ENCODE results near the gene CCDC169.
A peak's percentile ranks its signal among the peaks of the same experiment; 100 is the strongest.
"Not testable (repeated sequence)": the region's sequence is repeated elsewhere in the genome, so short reads cannot be mapped to it uniquely, and the experiment has no call there.

Gene CCDC169

DNA sequence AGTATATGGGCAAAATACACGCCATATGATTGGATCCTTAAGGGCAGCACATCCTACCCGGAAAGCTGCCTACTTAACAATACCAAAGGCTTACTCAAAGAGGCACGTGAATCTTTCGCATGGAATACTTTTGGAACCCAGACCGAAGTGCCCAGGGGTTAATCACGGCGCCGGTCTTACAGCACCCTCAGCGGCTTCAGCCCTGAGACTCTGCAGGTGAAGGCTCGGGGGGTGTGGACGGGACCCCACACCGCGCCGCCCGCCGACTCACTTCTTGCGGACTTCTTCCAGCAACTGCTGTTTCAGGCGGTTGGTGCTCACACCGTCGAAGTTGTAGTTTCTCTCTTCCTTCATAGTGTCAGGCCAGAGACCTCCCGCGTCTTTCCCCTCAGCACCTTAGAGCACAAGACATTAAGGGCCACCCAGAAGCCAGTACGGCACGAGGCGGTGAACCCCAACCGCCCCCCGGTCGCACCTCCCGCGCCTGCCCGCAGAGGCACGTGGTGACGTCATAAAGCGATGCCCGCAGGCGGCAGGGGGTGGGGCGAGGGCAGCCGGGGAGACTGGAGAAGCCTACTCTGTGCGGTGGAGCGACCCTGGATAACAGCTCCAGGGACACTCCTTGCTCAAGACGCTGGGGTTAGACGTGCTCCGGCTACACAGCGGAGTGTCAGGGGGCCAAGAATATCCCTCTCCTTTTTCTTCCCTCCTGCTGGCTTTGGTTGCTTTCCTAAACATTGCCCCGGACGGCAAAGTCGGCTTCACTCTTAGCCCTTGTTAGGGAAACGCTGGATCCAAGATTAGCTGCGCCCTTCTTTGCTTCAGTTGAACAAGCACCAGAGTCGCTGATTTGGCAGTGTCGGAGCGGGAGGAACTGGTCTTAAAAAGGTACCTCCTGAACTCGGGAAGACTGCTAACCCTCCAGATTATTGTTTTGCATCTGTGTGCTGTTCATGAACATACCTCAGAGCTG is at the start of gene CCDC169:
TSS of gene CCDC169 (minus strand) at position 449 of the 973 bp plus-strand sequence. CDS start at position 354, 95 bp downstream.
- peak; percentile 35 to 41 for DNase-seq (ENCODE audit: low read depth in 2 of 2)

DNA sequence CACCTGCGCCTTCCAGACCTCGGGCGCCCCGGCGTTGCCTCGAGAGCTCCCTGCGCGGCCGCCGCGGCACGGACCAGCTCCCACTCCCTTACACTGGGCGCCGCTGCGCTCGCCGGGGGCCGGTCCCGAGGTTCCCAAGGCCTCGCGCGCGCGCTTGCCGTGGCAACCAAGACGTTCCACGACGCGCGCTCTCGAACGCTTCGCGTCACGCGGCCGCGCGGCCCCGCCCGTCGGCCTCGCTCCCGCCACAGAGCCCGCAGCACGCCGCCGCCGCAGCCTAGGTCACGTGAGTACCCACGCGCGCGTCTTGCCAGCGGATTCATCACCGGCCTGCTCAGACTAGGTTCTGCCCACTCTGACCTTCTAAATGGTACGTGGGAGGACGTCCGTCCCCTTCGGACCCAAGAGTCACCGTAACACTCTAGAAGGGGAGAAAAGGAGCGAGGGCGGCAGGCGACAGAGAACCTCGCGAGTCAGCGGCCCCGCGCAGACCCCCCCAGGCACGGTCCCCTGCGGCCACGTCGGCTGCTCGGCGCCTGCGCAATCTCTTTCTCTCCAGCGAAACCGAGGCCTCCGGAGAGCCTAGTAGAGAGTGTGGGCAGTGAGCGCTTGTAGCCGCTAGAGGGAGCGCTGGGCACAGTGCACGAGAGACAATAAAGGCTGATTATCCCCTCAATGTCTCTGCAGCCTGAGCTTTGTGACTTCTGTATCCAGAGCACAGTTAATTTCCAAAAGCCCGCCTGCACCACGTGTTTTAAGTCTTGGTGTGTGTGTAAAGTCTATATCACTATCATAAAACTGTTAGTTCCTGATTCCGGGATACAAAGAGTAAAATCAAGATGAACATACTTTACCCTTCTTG is 48.8 kb upstream of the CCDC169 start, which contains the start of gene SPART:
TSS of gene SPART (minus strand) at position 173 of the 862 bp plus-strand sequence. CDS start 10,564 bp downstream, outside the sequence.
- DNase-seq (ENCODE audit: low read depth in 2 of 2) = peak; percentile 81 to 83

DNA sequence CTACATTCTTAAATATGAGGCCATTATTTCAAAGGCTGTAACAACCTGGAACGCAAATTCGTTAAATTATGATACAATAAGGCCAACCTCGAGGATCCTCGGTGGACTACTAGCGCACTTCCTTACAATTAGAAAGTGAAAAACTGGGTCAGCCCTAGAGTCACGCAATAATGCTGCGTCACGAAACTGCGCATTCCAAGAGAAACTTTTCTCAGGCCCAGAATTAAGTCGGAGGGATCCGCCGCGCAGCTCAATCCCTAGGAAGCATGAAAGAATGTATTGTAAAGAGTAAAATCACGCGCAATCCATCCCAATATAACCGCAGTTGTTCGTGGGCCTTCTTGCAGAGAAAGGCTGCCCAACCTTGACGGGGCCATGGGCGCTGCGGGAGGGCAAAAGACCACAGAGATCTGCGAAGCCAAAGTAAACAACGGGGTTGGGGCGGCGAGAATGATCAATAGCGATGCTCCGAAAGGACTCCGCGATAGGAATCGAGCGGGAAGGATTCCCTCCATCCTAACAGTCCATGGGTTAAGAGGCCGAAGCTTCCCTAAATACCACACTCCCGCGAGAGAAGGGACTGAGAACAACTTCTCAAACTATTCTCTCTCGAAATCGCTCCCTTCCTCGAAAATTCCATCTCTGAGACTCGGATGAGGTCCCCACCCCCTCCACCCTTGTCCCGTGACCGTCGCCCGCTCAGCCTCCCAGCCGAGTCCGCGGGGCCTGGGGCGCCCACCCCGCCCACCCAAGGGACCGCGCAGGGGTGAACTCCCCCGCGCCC is 48.0 kb upstream of the CCDC169 start:
- peak; percentile 7 to 23 for DNase-seq (ENCODE audit: low read depth in 2 of 2)

DNA sequence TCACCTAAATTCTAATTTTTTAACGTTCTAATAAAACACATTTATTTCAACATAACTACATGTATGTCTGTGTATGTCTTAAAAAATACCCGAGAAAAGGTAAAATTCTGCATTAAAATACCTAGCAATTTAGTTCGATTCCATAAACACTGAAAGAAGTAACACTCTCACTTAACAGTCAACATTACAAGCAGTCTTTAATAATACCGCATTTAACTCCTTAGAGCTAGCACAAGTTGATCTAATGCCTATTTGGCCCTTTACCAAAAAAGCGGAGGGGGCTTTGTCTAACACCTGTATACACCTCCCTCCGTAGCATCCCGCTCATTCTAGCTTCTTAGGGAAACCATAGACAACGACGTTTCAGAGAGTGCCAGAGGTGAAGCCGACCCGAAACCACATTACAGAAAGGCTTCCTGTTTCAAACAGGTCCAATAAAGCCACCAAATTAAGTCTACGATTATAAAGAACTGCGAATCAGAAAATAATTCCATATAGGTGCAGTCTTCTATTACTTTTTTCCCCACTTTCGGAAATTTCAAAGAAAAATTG is 47.3 kb upstream of the CCDC169 start:
- no peak for DNase-seq (ENCODE audit: low read depth in 2 of 2)

DNA sequence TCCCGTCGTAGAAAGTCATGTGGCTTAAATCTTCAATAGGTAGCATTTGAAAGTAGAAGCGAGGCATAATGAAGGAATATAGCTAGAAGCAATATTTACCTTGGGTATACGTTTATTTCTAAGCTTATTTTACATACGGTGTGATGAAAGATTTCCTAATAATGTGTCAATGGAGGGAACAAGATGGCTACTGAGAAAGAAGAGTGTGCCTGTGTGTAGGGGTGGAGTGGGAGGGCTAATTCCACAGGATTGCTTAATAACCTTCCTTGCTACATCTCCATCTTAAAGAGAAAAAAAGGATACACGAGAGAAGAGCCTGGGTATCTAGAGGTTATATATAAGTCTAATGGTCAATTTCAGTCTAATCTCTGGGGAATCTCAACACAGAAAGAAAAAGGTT is 46.6 kb upstream of the CCDC169 start:
- no peak for DNase-seq (ENCODE audit: low read depth in 2 of 2)

DNA sequence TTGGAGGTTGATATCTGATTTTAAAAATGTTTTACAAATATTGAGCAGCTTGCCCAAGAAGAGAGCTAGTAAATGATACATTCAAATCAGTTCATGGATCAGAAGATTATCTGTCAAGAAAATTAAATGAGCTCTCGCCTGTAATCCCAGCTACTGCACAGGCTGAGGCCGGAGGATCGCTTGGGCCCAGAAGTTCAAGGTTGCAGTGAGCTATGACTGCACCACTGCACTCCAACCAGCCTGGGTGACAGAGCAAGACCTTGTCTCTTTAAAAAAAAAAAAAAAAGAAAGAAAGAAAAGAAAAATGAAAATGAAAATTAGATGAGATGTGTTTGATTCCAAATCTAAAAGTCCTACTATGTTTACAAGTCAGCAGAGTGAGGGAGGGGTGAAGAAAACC is 46.2 kb upstream of the CCDC169 start:
- DNase-seq (ENCODE audit: low read depth in 2 of 2) = no peak

DNA sequence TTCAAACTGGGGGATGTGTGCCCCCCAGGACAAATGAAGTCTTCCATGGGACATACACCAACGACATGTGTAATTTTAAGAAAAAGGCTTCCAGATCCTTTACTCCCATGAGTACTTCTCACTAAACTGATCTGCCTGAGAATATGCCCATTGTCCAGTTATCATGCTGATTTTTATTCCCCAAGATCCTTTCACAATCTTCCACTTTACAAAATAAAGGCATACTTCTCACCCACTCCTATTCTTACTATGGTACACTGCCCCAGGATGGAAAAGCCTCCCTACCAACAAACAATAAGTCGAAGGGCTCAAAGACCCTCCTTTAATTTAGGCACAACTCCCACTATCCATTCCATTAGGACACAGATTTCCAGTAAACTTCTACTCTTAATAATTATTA is 45.1 kb upstream of the CCDC169 start:
- DNase-seq (ENCODE audit: low read depth in 2 of 2) = no peak

DNA sequence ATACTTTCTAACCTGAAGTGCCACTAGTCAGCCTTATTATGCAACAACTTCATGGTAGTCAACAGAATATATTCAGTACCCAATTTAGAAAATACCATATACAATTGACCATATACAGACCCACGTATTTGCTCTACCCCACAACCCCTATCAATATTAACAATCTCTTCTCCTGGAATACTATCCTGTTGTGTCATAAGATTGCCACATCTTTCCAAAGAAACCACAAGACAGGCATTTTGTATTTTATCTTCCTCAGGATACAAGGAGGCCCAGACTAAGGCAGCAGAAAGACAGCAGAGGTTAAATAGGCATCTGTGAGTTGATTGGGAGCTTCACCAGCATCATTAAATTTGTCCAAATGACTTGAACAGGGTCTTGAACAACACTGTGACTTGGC is 44.1 kb upstream of the CCDC169 start:
- no peak for DNase-seq (ENCODE audit: low read depth in 2 of 2)

DNA sequence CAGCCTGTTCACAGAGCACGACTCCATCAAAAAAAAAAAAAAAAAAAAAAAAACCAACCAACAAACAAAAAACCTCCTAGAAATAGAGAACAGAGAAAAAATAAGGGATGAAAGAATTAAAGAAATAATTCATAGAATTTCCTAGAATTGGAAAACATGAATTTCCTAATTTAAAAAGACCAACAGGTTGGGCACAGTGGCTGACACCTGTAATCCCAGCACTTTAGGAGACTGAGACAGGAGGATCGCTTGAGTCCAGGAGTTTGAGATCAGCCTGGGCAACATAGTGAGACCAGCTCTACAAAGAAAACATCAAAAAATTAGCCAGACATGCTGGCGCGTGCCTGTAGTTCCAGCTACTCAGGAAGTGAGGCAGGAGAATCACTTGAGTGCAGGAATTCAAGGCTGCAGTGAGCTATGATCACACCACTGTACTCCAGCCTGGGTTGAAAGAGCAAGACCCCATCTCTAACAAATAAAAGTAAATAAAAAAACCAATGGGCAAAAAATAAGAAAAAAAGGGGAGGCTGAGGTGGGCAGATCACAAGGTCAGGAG is 42.1 kb upstream of the CCDC169 start:
- DNase-seq (ENCODE audit: low read depth in 2 of 2) = no peak

DNA sequence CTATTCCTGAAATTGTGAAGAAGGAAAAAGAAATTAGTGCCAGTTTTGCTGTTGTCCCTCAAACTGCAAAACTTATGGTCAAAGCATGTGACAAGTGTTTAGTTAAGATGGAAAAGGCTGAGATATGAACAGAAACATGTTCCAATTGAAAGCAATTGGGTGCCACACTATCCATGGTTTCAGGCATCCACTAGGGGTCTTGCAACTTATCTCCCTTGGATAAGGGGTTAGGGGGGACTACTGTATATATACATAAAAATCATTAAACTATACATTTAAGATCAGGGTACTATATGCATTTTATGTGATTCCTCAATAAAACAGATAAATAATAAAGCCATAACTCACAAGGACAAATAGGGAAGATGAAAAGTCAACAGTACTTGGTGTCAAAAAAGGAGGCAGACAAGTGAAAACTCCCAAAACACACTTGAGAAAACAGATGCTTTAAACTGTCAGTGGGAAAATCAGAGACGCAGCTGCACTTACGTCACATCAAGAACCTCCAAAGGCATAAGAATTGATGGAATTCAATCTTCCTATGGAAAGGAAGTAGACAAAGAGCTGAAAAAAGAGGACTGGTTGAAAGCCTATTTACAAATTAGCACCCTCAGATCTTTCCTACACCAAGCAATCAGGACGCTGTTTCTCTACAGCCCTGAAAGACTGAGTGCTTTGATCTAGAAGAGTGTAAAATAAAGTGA is 40.5 kb upstream of the CCDC169 start:
- no peak for DNase-seq (ENCODE audit: low read depth in 2 of 2)

DNA sequence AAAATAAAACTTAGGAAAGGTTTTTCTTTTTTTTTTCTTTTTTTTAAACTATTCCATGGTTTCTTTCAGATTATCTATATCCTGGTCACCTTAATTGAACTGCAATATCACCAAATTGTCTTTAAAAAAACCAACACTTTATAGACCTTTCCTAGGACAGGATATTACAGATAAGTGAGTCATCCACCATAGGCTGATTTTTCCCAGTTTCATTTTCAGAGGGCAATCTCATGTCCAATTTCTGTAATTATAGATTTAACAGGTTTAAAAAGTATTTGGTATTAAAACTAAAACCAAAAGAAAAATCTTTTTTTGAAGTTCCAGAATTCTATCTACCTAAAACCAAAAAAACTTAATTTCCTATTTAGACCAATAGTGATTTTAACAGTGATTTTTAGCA is 35.4 kb upstream of the CCDC169 start:
- DNase-seq (ENCODE audit: low read depth in 2 of 2) = no peak

DNA sequence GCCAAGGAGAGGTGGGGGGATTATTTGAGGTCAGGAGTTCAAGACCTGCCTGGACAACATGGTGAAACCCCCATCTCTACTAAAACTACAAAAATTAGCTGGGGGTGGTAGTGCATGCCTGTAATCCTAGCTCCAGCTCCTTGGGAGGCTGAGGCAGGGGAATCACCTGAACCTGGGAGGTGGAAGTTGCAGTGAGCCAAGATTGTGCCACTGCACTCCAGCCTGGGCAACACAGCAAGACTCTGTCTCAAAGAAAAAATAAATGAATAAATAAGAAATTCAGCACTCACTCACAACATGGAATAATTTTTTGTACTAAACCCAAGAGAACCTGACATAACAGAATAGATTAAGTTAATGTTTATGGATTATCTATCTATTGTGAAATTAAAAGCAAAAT is 34.6 kb upstream of the CCDC169 start:
- not testable (repeated sequence) for DNase-seq (ENCODE audit: low read depth in 2 of 2)

DNA sequence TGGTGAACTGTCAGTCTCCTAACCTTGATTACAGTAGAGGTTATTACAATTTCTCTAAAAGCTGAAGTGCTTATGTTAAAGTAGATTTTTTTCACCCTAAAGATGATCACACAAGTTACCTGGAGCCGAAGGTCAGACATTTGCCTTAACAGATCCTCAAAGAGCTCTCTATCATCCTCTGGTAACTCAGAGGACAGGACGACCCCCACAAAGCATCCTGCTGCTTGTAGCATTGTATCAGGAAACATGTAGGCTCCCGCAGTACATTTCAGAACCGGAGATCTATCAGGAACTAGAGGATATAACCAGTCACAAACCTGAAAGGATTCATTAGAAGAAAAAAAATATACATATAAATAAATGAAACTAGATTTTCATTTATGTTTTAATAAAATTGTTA is 33.7 kb upstream of the CCDC169 start:
- no peak for DNase-seq (ENCODE audit: low read depth in 2 of 2)

DNA sequence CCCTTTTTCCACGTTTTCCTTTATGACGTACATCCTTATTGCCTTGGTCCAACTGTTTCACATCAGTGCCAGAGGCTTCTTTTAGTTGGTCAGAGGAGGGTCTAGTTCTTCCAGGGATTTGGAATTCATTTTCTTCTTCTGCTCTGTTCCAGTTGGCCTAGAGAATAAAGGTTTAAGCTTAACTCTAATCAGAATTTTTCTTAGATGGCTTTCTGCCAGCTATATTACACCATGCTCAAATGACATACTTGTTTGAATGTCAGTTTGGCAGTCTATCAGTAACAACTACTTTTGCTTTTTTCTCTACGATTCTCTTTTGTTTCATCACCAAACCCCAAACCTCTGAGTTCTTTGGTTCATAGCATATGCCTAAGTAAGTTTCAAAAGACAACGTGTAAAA is 31.7 kb upstream of the CCDC169 start:
- no peak for DNase-seq (ENCODE audit: low read depth in 2 of 2)

DNA sequence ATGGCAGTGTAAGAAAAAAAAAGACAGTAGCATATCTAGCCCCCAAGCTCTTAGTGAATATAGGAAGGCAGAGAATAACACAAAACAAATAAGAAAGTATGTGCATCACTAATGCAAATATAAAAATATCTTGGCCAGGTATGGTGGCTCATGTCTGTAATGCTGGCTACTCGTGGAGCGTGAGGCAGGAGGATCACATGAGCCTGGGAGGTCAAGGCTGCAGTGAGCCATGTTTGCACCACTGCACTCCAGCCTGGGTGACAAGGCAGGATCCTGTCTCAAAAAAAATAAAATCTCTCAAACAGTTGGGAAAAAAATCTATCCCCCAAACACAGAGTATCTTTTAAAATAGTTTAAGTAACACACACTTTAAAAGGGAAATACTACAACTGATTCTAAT is 31.2 kb upstream of the CCDC169 start:
- DNase-seq (ENCODE audit: low read depth in 2 of 2) = no peak

DNA sequence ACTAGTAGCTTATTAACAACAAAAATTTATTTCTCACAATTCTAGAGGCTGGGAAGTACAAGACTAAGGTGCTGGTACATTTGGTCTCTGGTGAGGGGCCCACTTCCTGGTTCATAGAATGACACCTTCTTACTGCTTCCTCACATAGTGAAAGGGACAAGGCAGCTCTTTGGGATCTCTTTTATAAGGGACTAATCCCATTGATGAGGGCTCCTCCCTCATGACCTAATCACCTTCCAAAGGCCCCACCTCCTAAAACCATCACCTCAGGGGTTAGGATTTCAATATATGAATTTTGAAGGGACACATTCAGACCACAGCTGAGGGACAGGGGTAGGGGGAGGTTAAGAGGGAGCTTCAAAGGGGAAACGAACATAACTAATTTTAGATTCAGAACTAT is 28.3 kb upstream of the CCDC169 start:
- DNase-seq (ENCODE audit: low read depth in 2 of 2) = no peak

DNA sequence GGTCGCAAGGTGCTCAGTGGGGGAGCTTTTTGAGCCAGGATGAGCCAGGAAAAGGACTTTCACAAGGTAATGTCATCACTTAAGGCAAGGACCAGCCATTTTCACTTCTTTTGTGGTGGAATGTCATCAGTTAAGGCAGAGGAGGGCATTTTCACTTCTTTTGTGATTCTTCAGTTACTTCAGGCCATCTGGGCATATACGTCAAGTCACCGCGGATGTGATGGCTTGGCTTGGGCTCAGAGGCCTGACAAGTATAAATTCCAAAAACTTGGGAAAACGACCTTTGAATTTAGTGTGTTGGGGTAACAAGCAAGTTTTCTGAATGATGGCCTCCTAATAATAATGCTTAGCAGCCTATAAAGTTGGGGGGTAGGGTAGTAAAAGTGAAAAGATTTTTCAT is 27.3 kb upstream of the CCDC169 start:
- DNase-seq (ENCODE audit: low read depth in 2 of 2) = not testable (repeated sequence)

DNA sequence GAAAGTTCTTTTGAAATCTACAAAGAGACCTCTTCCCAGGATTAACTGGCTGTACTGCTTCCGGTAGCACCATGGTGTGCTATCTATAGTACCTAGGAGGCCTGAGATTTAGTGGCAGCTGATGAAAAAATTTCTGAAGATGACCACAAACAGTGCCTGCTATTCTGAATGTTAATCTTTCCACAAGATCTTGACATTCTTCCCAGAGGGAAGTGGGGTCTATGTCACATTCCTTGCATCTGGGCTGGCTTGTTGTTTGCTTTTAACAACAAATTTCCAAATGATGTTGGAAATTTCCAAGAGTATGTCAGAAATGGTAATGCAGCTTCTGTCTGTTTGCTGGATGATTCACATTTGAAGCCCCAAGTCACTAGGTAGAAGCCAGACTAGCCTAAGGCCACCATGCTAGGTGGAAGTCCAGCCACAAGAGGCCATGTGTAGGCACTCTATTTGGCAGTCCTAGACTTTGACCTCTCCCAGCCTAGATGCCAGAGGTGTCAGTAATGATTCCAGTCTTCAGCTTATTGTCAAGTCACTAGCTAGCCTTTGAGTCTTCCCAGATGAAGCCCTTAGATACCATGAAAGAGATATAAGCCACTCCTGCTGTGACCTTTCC is 26.4 kb upstream of the CCDC169 start:
- DNase-seq (ENCODE audit: low read depth in 2 of 2) = no peak

DNA sequence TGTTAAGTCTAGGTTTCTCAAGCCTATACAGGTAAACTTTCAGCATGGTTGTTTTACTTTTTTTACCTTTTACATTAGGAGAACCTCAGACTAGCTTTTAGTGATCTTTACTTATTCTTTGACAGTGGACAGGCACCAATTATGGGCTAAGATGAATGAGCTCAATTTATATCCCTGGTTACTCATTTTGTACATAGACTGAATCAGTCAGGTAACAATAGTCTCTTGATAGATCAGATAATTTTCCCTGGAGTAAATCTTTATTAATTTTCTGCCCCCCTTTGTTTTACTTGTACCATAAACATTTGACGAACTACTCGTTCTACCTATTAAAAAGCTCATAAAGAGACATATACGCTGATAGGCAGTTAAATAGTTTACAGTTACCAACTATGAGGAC is 25.8 kb upstream of the CCDC169 start:
- DNase-seq (ENCODE audit: low read depth in 2 of 2) = no peak

DNA sequence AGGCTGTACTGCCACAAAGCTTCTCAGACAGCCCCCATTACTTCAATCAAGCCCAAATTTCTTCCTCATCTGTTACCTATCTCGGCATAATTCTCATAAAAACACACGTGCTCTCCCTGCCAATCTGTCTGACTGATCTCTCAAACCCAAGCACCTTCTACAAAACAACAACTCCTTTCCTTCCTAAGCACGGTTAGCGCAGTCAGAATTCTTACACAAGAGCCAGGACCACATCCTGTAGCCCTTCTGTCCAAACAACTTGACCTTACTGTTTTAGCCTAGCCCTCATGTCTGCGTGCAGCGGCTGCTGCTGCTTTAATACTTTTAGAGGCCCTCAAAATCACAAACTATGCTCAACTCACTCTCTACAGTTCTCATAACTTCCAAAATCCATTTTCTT is 22.2 kb upstream of the CCDC169 start:
- DNase-seq (ENCODE audit: low read depth in 2 of 2) = not testable (repeated sequence)

All from stimulated activated CD4-positive, alpha-beta T cell treated with anti-CD3 and anti-CD28 coated beads, Interleukin-1b, Interleukin-23, amount 100 ng/mL, for 4 hours (primary cell).